WTC11 (cell line): ENCODE data around the gene JUP. TPM values are rescaled to one million over a fixed set of nuclear protein-coding genes. Genes with fewer than 3 reads are reported as not detected.

Experiments
- ATAC-seq: fragments of 200-7000 bp; cut with Tn5 transposase; 2 replicates; pipeline ENCODE4 v1.10.0; 2021; ENCODE audit warnings: mild to moderate bottlenecking, moderate library complexity
- CTCF ChIA-PET: fragments of 300-600 bp; sonication (Branson Sonifier 250); formaldehyde crosslinking; loops from one replicate; lab custom pipeline; 2021; ENCODE audit warnings: antibody characterized with exemption; lab: Charles Lee
- POLR2A ChIA-PET: fragments of 350-600 bp; sonication (Branson Sonifier 250); formaldehyde crosslinking; loops from one replicate; lab custom pipeline; 2021; ENCODE audit warnings: antibody characterized with exemption; lab: Charles Lee
- DNase-seq: peaks from one replicate; pipeline ENCODE4 v3.0.0; 2021; ENCODE audit warnings: low spot score
- H3K27ac Mint-ChIP-seq: 2 replicates; pipeline ENCODE4 v1.8.0; 2021; ENCODE audit warnings: mixed read lengths
- H3K27me3 Mint-ChIP-seq: 2 replicates; pipeline ENCODE4 v1.8.0; 2021; ENCODE audit warnings: low read depth, mild to moderate bottlenecking, moderate library complexity, mixed read lengths
- H3K36me3 Mint-ChIP-seq: 2 replicates; pipeline ENCODE4 v1.8.0; 2021; ENCODE audit warnings: mixed read lengths
- H3K4me1 Mint-ChIP-seq: 2 replicates; pipeline ENCODE4 v1.8.0; 2022; ENCODE audit warnings: mixed read lengths
- H3K4me3 Mint-ChIP-seq: 2 replicates; pipeline ENCODE4 v1.8.0; 2021; ENCODE audit warnings: mild to moderate bottlenecking, moderate library complexity, mixed read lengths
- H3K9me3 Mint-ChIP-seq: 2 replicates; pipeline ENCODE4 v1.8.0; 2021; ENCODE audit warnings: mixed read lengths
- AR ChIP-seq: fragments of 250-450 bp; sonication (Bioruptor Pico); IDR thresholded peaks from 2 replicates; pipeline ENCODE4 v1.9.0; 2021; ENCODE audit warnings: mild to moderate bottlenecking
- CREB1 ChIP-seq: sonication (generic); formaldehyde crosslinking; IDR thresholded peaks from 2 replicates; pipeline ENCODE4 v1.8.0; 2023; ENCODE audit warnings: mild to moderate bottlenecking, missing genetic modification reagents
- CREM ChIP-seq: sonication (generic); formaldehyde crosslinking; IDR thresholded peaks from 2 replicates; pipeline ENCODE4 v1.8.1; 2022; ENCODE audit warnings: mild to moderate bottlenecking, missing genetic modification reagents, moderate library complexity
- ERG ChIP-seq: fragments of 250-450 bp; sonication (Bioruptor Pico); IDR thresholded peaks from 2 replicates; pipeline ENCODE4 v1.8.0; 2021; ENCODE audit warnings: mild to moderate bottlenecking
- FOXP1 ChIP-seq: sonication (generic); formaldehyde crosslinking; IDR thresholded peaks from 2 replicates; pipeline ENCODE4 v1.8.0; 2022; ENCODE audit warnings: missing genetic modification reagents, mild to moderate bottlenecking, moderate library complexity, borderline replicate concordance
- GABPB1 ChIP-seq: sonication (generic); formaldehyde crosslinking; IDR thresholded peaks from 2 replicates; pipeline ENCODE4 v1.8.1; 2023; ENCODE audit warnings: mild to moderate bottlenecking, missing genetic modification reagents
- GTF2I ChIP-seq: fragments of 250-450 bp; sonication (Bioruptor Pico); conservative IDR thresholded peaks from 2 replicates; pipeline ENCODE4 v1.4.0; 2021; ENCODE audit warnings: mild to moderate bottlenecking
- JUN ChIP-seq: sonication (generic); formaldehyde crosslinking; IDR thresholded peaks from 2 replicates; pipeline ENCODE4 v1.8.0; 2023; ENCODE audit warnings: mild to moderate bottlenecking, missing genetic modification reagents
- MXD4 ChIP-seq: fragments of 250-450 bp; sonication (Bioruptor Pico); IDR thresholded peaks from 2 replicates; pipeline ENCODE4 v1.8.0; 2021; ENCODE audit warnings: mild to moderate bottlenecking, moderate library complexity, borderline replicate concordance
- MYBL2 ChIP-seq: sonication (generic); formaldehyde crosslinking; IDR thresholded peaks from 2 replicates; pipeline ENCODE4 v1.8.1; 2023; ENCODE audit warnings: mild to moderate bottlenecking, moderate library complexity, missing genetic modification reagents
- PRDM15 ChIP-seq: sonication (generic); formaldehyde crosslinking; IDR thresholded peaks from 2 replicates; pipeline ENCODE4 v1.8.0; 2022; ENCODE audit warnings: missing genetic modification reagents
- RELA ChIP-seq: sonication (generic); formaldehyde crosslinking; IDR thresholded peaks from 2 replicates; pipeline ENCODE4 v1.8.1; 2022; ENCODE audit warnings: missing genetic modification reagents, mild to moderate bottlenecking, borderline replicate concordance
- SMAD3 ChIP-seq: sonication (generic); formaldehyde crosslinking; IDR thresholded peaks from 2 replicates; pipeline ENCODE4 v1.8.0; 2022; ENCODE audit warnings: missing genetic modification reagents, mild to moderate bottlenecking, borderline replicate concordance
- USF1 ChIP-seq: sonication (generic); formaldehyde crosslinking; IDR thresholded peaks from 2 replicates; pipeline ENCODE4 v1.8.0; 2022; ENCODE audit warnings: mild to moderate bottlenecking, missing genetic modification reagents
- ZBTB43 ChIP-seq: sonication (generic); formaldehyde crosslinking; IDR thresholded peaks from 2 replicates; pipeline ENCODE4 v1.8.1; 2023; ENCODE audit warnings: mild to moderate bottlenecking, missing genetic modification reagents
- ZNF121 ChIP-seq: sonication (generic); formaldehyde crosslinking; IDR thresholded peaks from 2 replicates; pipeline ENCODE4 v1.8.0; 2023; ENCODE audit warnings: missing genetic modification reagents
- ZNF263 ChIP-seq: sonication (generic); formaldehyde crosslinking; IDR thresholded peaks from 2 replicates; pipeline ENCODE4 v1.8.1; 2022; ENCODE audit warnings: low read depth, mild to moderate bottlenecking, moderate library complexity, missing genetic modification reagents
- ZNF281 ChIP-seq: sonication (generic); formaldehyde crosslinking; IDR thresholded peaks from 2 replicates; pipeline ENCODE4 v1.8.0; 2023; ENCODE audit warnings: mild to moderate bottlenecking, missing genetic modification reagents
- ZNF317 ChIP-seq: sonication (generic); formaldehyde crosslinking; IDR thresholded peaks from 2 replicates; pipeline ENCODE4 v1.8.1; 2023; ENCODE audit warnings: low read depth, mild to moderate bottlenecking, moderate library complexity, missing genetic modification reagents, borderline replicate concordance
- total RNA-seq: library from RNA; stranded (reverse); gene quantifications from 3 replicates; pipeline ENCODE4 v1.2.3, GENCODE V29; 2021

Gene JUP
- total RNA-seq, 1 experiment from 2014 or later = 103 TPM

GRCh38 chr17:41754066-41754465, 32.4 kb downstream of the JUP start:
- no peak for ATAC-seq
- POLR2A ChIA-PET = interaction anchor here (0.5 to 1.3 kb wide), 2 partner anchors 32 to 58 kb away, joined by 3 to 7 read pairs; partner anchors contain the start of gene JUP
- H3K27ac Mint-ChIP-seq = no peak overlapping the region
- CTCF ChIA-PET = interaction anchor here (1.0 to 2.3 kb wide), 4 partner anchors 33 to 266 kb away, joined by 3 to 8 read pairs (median 6); partner anchors contain the start of genes JUP, NKIRAS2 and P3H4
- H3K4me3 Mint-ChIP-seq = no peak overlapping the region
- no peaks in the 10 kb centered on the region; the same call in 1 of the 2 replicates for H3K27me3 Mint-ChIP-seq
- no peak for DNase-seq
- peaks cover 29% of the 10 kb centered on the region for H3K36me3 Mint-ChIP-seq
- TF ChIP-seq ZNF121 (CRISPR knock-in tag) (no peak), ZNF317 (CRISPR knock-in tag) (no peak), AR (CRISPR knock-in tag) (no peak), SMAD3 (CRISPR knock-in tag) (no peak), RELA (CRISPR knock-in tag) (no peak), MXD4 (CRISPR knock-in tag) (no peak), CREM (CRISPR knock-in tag) (no peak), USF1 (no peak)
- no peaks in the 10 kb centered on the region for H3K9me3 Mint-ChIP-seq
- no peaks in the 10 kb centered on the region for H3K4me1 Mint-ChIP-seq

- H3K27ac Mint-ChIP-seq = no peak overlapping the region
- ATAC-seq (no peak), DNase-seq (no peak)
- no peak overlapping the region for H3K4me3 Mint-ChIP-seq
- TF ChIP-seq ERG (CRISPR knock-in tag) (no peak), ZNF121 (CRISPR knock-in tag) (peak; percentile 46; the same call in 1 of the 2 replicates)
- peaks cover 9% of the 10 kb centered on the region for H3K36me3 Mint-ChIP-seq
- H3K9me3 Mint-ChIP-seq = no peaks in the 10 kb centered on the region
- H3K4me1 Mint-ChIP-seq = no peaks in the 10 kb centered on the region
- ChIA-PET POLR2A (interaction anchor here (0.6 to 0.7 kb wide), 3 partner anchors 35 to 955 kb away, joined by 3 to 7 read pairs (median 4); no protein-coding TSS in a partner anchor), CTCF (interaction anchor here (1.1 to 2.4 kb wide), 4 partner anchors 35 to 60 kb away, joined by 3 to 9 read pairs (median 4); partner anchors contain the start of genes JUP and P3H4)
- no peaks in the 10 kb centered on the region; the same call in 1 of the 2 replicates for H3K27me3 Mint-ChIP-seq
Measured at GRCh38 chr17:41751288-41751687, 35.2 kb downstream of the JUP start.

GRCh38 chr17:41750862-41751261, 35.6 kb downstream of the JUP start:
- ATAC-seq (no peak), DNase-seq (no peak)
- ChIA-PET POLR2A (interaction anchor here (0.6 to 1.1 kb wide), 4 partner anchors 35 to 50 kb away, joined by 3 to 8 read pairs (median 7); no protein-coding TSS in a partner anchor), CTCF (interaction anchor here (0.8 to 2.4 kb wide), 5 partner anchors 34 to 114 kb away, joined by 3 to 9 read pairs (median 3); partner anchors contain the start of genes JUP and P3H4)
- no peaks in the 10 kb centered on the region for H3K4me1 Mint-ChIP-seq
- H3K9me3 Mint-ChIP-seq = no peaks in the 10 kb centered on the region
- no peak overlapping the region for H3K4me3 Mint-ChIP-seq
- H3K27ac Mint-ChIP-seq = no peak overlapping the region
- no peaks in the 10 kb centered on the region; the same call in 1 of the 2 replicates for H3K27me3 Mint-ChIP-seq
- peaks cover 5% of the 10 kb centered on the region for H3K36me3 Mint-ChIP-seq
- TF ChIP-seq JUN (CRISPR knock-in tag) (no peak), CREB1 (CRISPR knock-in tag) (no peak), FOXP1 (CRISPR knock-in tag) (no peak), ZBTB43 (CRISPR knock-in tag) (no peak), GABPB1 (CRISPR knock-in tag) (no peak), MYBL2 (no peak), ZNF281 (no peak), PRDM15 (CRISPR knock-in tag) (no peak), ZNF263 (CRISPR knock-in tag) (no peak), GTF2I (no peak)
